Vagina (tissue), 2 donors: Measurements from ENCODE around the gene ALX1. TPM values are rescaled to one million over a fixed set of nuclear protein-coding genes. Genes with fewer than 3 reads are reported as not detected.
"Not testable (repeated sequence)": the region's sequence is repeated elsewhere in the genome, so short reads cannot be mapped to it uniquely, and the experiment has no call there.

Experiments used
- DNase-seq, 2 donors: peaks; one replicate each; pipeline ENCODE4 v3.0.0-alpha.2; 2017; ENCODE audit errors: extremely low spot score in 2 of 2
- H3K27ac ChIP-seq: fragments of 200-600 bp; sonication (generic); one replicate; pipeline ENCODE4 v1.5.1; 2019
- H3K27me3 ChIP-seq: fragments of 200-600 bp; sonication (generic); one replicate; pipeline ENCODE4 v1.5.1; 2019
- H3K36me3 ChIP-seq, 2 donors: fragments of 200-600 bp; sonication (generic); one replicate each; pipeline ENCODE4 v1.5.1; 2017 to 2019
- H3K4me1 ChIP-seq: fragments of 200-600 bp; sonication (generic); one replicate; pipeline ENCODE4 v1.5.1; 2019
- H3K4me3 ChIP-seq, 2 donors: fragments of 200-600 bp; sonication (generic); 1 replicate in 1 of 2; 2 replicates in 1 of 2; pipeline ENCODE4 v1.5.1; 2016 to 2019
- H3K9me3 ChIP-seq: fragments of 200-600 bp; sonication (generic); one replicate; pipeline ENCODE4 v1.5.1; 2019
- POLR2A ChIP-seq, 2 donors: fragments of 450-650 bp; IDR thresholded peaks; one replicate each; pipeline ENCODE4 v1.6.1; 2017; ENCODE audit warnings: antibody characterized with exemption in 2 of 2, mild to moderate bottlenecking in 2 of 2, moderate library complexity in 2 of 2
- POLR2AphosphoS5 ChIP-seq, 2 donors: sonication (generic); formaldehyde crosslinking; IDR thresholded peaks; one replicate each; pipeline ENCODE4 v1.9.0; 2017; ENCODE audit warnings: antibody characterized with exemption in 2 of 2, mild to moderate bottlenecking in 2 of 2, low read depth in 1 of 2; ENCODE audit not compliant: insufficient read depth in 1 of 2
- intact Hi-C: fragments of 100-400 bp; cut with DNase I; formaldehyde crosslinking; loops from one replicate; pipeline ENCODE4 v1.15.1; 2023
- total RNA-seq: library from RNA; depleted of rRNA; stranded (reverse); fragments of >200 nt; gene quantifications from one replicate; pipeline ENCODE4 v1.2.3, GENCODE V29; 2016
- TF ChIP-seq, protein P1 (sequence below), 3 experiments: fragments of 450-650 bp in 2 of 3; fragments of 200-600 bp in 1 of 3; sonication (generic) in 1 of 3; IDR thresholded peaks; one replicate each; pipeline ENCODE4 v1.5.1; 2017 to 2019; ENCODE audit warnings: antibody characterized with exemption in 3 of 3, mild to moderate bottlenecking in 2 of 3, moderate library complexity in 2 of 3

Gene ALX1
- total RNA-seq, 1 donor from 2014 or later: 2.0 TPM

- H3K27ac ChIP-seq: no peak overlapping the region
- H3K4me1 ChIP-seq: no peaks in the 10 kb centered on the region
- no peak for DNase-seq
- H3K36me3 ChIP-seq: no peaks in the 10 kb centered on the region
- TF ChIP-seq, protein P1, sequence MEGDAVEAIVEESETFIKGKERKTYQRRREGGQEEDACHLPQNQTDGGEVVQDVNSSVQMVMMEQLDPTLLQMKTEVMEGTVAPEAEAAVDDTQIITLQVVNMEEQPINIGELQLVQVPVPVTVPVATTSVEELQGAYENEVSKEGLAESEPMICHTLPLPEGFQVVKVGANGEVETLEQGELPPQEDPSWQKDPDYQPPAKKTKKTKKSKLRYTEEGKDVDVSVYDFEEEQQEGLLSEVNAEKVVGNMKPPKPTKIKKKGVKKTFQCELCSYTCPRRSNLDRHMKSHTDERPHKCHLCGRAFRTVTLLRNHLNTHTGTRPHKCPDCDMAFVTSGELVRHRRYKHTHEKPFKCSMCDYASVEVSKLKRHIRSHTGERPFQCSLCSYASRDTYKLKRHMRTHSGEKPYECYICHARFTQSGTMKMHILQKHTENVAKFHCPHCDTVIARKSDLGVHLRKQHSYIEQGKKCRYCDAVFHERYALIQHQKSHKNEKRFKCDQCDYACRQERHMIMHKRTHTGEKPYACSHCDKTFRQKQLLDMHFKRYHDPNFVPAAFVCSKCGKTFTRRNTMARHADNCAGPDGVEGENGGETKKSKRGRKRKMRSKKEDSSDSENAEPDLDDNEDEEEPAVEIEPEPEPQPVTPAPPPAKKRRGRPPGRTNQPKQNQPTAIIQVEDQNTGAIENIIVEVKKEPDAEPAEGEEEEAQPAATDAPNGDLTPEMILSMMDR (IDR thresholded peaks at IDR 0.05): no peak
- TF ChIP-seq POLR2AphosphoS5 (IDR thresholded peaks at IDR 0.05; ENCODE audit: insufficient read depth in 1 of 2, low read depth in 1 of 2): no peak
- TF ChIP-seq POLR2A (IDR thresholded peaks at IDR 0.05): no peak
- H3K4me3 ChIP-seq: no peak overlapping the region
- intact Hi-C loops: no loop called here
- H3K9me3 ChIP-seq: no peaks in the 10 kb centered on the region
- no peaks in the 10 kb centered on the region for H3K27me3 ChIP-seq
Observed at GRCh38 chr12:85310456-85311076, 30.5 kb downstream of the ALX1 start.

DNA sequence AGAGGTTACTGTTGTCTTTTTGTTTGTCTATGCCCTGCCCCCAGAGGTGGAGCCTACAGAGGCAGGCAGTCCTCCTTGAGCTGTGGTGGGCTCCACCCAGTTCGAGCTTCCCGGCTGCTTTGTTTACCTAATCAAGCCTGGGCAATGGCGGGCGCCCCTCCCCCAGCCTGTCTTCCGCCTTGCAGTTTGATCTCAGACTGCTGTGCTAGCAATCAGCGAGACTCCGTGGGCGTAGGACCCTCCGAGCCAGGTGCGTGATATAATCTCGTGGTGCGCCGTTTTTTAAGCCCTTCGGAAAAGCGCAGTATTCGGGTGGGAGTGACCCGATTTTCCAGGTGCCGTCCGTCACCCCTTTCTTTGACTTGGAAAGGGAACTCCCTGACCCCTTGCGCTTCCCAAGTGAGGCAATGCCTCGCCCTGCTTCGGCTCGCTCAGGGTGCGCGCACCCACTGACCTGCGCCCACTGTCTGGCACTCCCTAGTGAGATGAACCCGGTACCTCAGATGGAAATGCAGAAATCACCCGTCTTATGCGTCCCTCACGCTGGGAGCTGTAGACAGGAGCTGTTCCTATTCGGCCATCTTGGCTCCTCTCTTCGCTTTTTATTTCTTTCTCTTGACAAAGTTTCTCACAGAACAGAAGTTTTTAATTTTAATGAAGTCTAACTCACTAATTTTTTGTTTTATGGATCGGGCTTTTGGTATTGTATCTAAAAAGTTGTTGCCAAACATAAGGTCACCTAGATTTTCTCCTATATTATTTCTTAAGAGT is 38.0 kb downstream of the ALX1 start:
- H3K27me3 ChIP-seq: not testable (repeated sequence)

DNA sequence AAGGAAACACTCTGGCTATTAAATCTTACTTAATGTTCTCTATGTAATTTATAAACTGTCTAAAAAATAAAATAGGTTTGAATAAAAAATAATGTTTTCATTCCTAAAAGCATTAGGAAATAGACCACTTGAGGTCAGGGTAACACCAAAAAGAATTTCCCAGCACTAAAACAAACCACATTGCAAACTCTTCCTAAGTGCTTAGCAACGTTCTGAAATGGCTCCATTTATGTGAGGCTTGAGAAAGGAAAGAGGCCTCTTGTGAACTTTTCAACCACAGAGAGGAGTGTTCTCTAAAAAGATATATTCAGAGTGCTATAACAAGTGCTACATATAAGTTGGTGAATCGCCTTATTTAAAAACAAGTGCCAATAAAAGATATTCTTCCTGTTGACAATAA is 42.7 kb downstream of the ALX1 start:
- no peaks in the 10 kb centered on the region for H3K36me3 ChIP-seq
- H3K4me3 ChIP-seq: no peak overlapping the region
- H3K9me3 ChIP-seq: no peaks in the 10 kb centered on the region
- H3K4me1 ChIP-seq: no peaks in the 10 kb centered on the region
- DNase-seq: no peak
- no peaks in the 10 kb centered on the region for H3K27me3 ChIP-seq
- TF ChIP-seq POLR2A (IDR thresholded peaks at IDR 0.05) (no peak), POLR2AphosphoS5 (IDR thresholded peaks at IDR 0.05; ENCODE audit: insufficient read depth in 1 of 2, low read depth in 1 of 2) (no peak)
- TF ChIP-seq, protein P1 (IDR thresholded peaks at IDR 0.05): no peak
- no peak overlapping the region for H3K27ac ChIP-seq
- intact Hi-C loops: no loop called here

More for the DNA sequence above, 38.0 kb downstream of the ALX1 start:
- H3K9me3 ChIP-seq, H3K4me1 ChIP-seq, H3K36me3 ChIP-seq, DNase-seq, H3K4me3 ChIP-seq, H3K27ac ChIP-seq, intact Hi-C loops: not testable (repeated sequence)

DNA sequence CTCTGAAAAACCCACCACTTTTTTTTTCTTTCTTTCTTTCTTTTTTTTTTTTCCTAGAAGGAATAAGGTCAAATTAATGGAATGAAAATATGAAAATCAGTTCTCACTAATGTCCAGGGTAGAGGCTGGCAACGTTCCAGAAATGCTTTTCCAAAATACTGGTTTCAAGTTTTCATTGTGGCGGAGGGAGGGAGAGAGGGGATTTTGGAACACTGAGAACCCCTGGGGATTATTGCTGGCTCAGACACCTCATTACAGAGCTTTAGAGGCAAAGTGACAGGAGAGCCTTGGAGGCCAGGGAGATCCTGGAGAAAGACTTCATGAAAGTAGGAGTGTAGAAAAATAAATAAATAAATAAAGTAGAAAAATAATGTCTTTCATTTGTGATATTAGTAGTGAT is 45.4 kb downstream of the ALX1 start:
- Histone ChIP-seq H3K4me3 (no peak overlapping the region), H3K27me3 (no peaks in the 10 kb centered on the region), H3K4me1 (no peaks in the 10 kb centered on the region), H3K9me3 (no peaks in the 10 kb centered on the region), H3K36me3 (no peaks in the 10 kb centered on the region), H3K27ac (no peak overlapping the region)
- intact Hi-C loops: no loop called here
- DNase-seq: no peak
- TF ChIP-seq POLR2A (IDR thresholded peaks at IDR 0.05): no peak
- TF ChIP-seq POLR2AphosphoS5 (IDR thresholded peaks at IDR 0.05; ENCODE audit: insufficient read depth in 1 of 2, low read depth in 1 of 2): no peak
- TF ChIP-seq, protein P1 (IDR thresholded peaks at IDR 0.05): no peak

DNA sequence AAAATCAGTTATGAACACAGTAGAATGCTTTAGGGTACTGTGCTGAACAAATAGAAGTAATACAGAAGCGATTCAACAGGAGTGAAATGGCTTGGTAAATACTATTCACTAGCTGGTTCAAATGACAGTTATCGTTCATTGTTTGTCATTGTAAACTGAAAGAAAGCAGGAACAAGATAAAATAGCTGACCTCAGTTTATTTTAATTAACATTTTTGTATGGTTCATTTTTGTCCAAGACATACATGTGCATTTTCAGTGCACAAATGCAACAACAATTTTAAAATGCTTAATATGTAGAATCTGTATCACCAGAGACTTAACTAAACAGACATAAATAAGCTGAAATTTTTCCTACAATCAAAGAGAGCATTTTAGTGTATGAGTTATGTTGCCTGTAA is 49.9 kb downstream of the ALX1 start:
- no peak for DNase-seq
- Histone ChIP-seq H3K27ac (no peak overlapping the region), H3K4me3 (no peak overlapping the region), H3K4me1 (no peaks in the 10 kb centered on the region), H3K36me3 (no peaks in the 10 kb centered on the region), H3K9me3 (no peaks in the 10 kb centered on the region), H3K27me3 (no peaks in the 10 kb centered on the region)
- TF ChIP-seq POLR2AphosphoS5 (IDR thresholded peaks at IDR 0.05; ENCODE audit: insufficient read depth in 1 of 2, low read depth in 1 of 2) (no peak), POLR2A (IDR thresholded peaks at IDR 0.05) (no peak)
- TF ChIP-seq, protein P1 (IDR thresholded peaks at IDR 0.05): no peak
- intact Hi-C loops: no loop called here
